CD4-positive, alpha-beta memory T cell (primary cell): Measurements from ENCODE around the gene PDK1. TPM values are rescaled to one million over a fixed set of nuclear protein-coding genes. Genes with fewer than 3 reads are reported as not detected.

Experiments
- CTCF ChIA-PET: fragments of 350-600 bp; sonication (Branson Sonifier 250); formaldehyde crosslinking; loops from one replicate; lab custom pipeline; 2021; ENCODE audit warnings: inconsistent platforms; ENCODE audit not compliant: partially characterized antibody; lab: Charles Lee
- POLR2A ChIA-PET: fragments of 350-600 bp; sonication (Branson Sonifier 250); formaldehyde crosslinking; loops from one replicate; lab custom pipeline; 2021; ENCODE audit not compliant: partially characterized antibody; lab: Charles Lee
- DNase-seq, 5 donors: peaks; one replicate each; pipeline versions ENCODE4 v3.0.0 to v3.0.0-alpha.2; 2020 to 2022; ENCODE audit warnings: mixed read lengths in 1 of 5
- H3K27ac ChIP-seq: one replicate; pipeline ENCODE4 v1.7.0; 2013; ENCODE audit warnings: low read depth, low read length
- H3K27me3 ChIP-seq: 2 replicates; pipeline ENCODE4 v1.7.0; 2013; ENCODE audit warnings: mild to moderate bottlenecking, low read length, moderate library complexity; ENCODE audit not compliant: insufficient read depth
- H3K36me3 ChIP-seq: 2 replicates; pipeline ENCODE4 v1.7.0; 2013; ENCODE audit warnings: mild to moderate bottlenecking, low read length, moderate library complexity; ENCODE audit not compliant: insufficient read depth
- H3K4me1 ChIP-seq: 2 replicates; pipeline ENCODE4 v1.7.0; 2013; ENCODE audit warnings: mild to moderate bottlenecking, low read length, moderate library complexity; ENCODE audit not compliant: insufficient read depth
- H3K4me3 ChIP-seq, 2 donors: one replicate each; pipeline ENCODE4 v1.7.0; 2013; ENCODE audit warnings: low read length in 2 of 2, mild to moderate bottlenecking in 1 of 2
- H3K9me3 ChIP-seq, 2 donors: one replicate each; pipeline ENCODE4 v1.7.0; 2013; ENCODE audit warnings: low read length in 2 of 2, control low read depth in 1 of 2; ENCODE audit not compliant: control insufficient read depth in 1 of 2
- H3K27ac Mint-ChIP-seq, 7 donors: one replicate each; pipeline ENCODE4 v1.8.0; 2020 to 2021; ENCODE audit warnings: mixed read lengths in 7 of 7, mild to moderate bottlenecking in 6 of 7, inconsistent platforms in 3 of 7, moderate library complexity in 3 of 7
- H3K27me3 Mint-ChIP-seq, 2 donors: one replicate each; pipeline ENCODE4 v1.8.0; 2020 to 2021; ENCODE audit warnings: mixed read lengths in 2 of 2
- H3K36me3 Mint-ChIP-seq, 2 donors: one replicate each; pipeline ENCODE4 v1.8.0; 2020 to 2021; ENCODE audit warnings: mixed read lengths in 2 of 2, inconsistent platforms in 1 of 2, mild to moderate bottlenecking in 1 of 2
- H3K4me1 Mint-ChIP-seq, 4 donors: one replicate each; pipeline ENCODE4 v1.8.0; 2020 to 2021; ENCODE audit warnings: mixed read lengths in 4 of 4, mild to moderate bottlenecking in 1 of 4
- H3K4me3 Mint-ChIP-seq, 8 donors: one replicate each; pipeline ENCODE4 v1.8.0; 2020 to 2021; ENCODE audit warnings: mixed read lengths in 8 of 8, mild to moderate bottlenecking in 7 of 8, moderate library complexity in 6 of 8, inconsistent platforms in 3 of 8
- H3K9me3 Mint-ChIP-seq, 8 donors: one replicate each; pipeline ENCODE4 v1.8.0; 2020 to 2021; ENCODE audit warnings: mixed read lengths in 8 of 8, mild to moderate bottlenecking in 5 of 8, inconsistent platforms in 3 of 8, moderate library complexity in 1 of 8
- intact Hi-C: fragments of 100-400 bp; cut with micrococcal nuclease; formaldehyde crosslinking; loops from one replicate; pipeline ENCODE4 v1.15.1; 2023
- polyA plus RNA-seq, 2 donors: library from polyadenylated mRNA; unstranded; fragments of 300-500 nt; fragmentation: Illumina TruSeq; gene quantifications; one replicate each; pipeline ENCODE4 v1.2.3, GENCODE V29; 2021
- total RNA-seq, 2 experiments: library from RNA; stranded (reverse); gene quantifications; one replicate each; pipeline ENCODE4 v1.2.3, GENCODE V29; 2021

Gene PDK1
- total and polyA plus RNA-seq, 4 experiments from 2014 or later, result 12.9 to 36.8 (median 26.8) TPM

DNA sequence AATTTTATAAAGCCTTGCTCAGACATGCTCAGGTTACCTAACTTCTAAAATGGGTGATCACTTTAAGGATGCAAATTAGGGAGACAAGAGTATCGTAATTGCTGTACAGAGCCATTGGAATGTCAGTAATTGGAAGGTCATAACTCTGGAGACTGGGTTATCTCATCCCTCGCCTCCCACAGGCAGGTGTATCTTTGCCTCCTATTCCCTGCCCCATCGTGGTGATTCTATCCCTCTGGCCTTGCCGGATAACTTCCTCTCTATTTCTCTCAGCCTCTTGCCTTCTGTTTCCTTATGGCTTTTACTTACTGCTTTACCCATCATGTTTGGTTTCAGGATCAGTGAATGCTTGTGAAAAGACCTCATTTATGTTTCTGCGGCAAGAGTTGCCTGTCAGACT is 2.5 kb downstream of the PDK1 start:
- intact Hi-C loops, result loop anchor here (5.0 to 10.0 kb wide), 3 partner anchors 384 to 1124 kb away; partner anchors contain the start of genes DCAF17, DLX2 and METTL8
- H3K9me3 ChIP-seq, result no peaks in the 10 kb centered on the region
- no peaks in the 10 kb centered on the region for H3K27me3 ChIP-seq
- Mint-ChIP-seq H3K27ac (peak overlapping the region in 2 of 7 donors; percentile 30 to 77), H3K9me3 (no peaks in the 10 kb centered on the region), H3K36me3 (peaks cover 5 to 35% of the 10 kb centered on the region in 2 donors), H3K4me1 (peaks cover 16 to 49% (median 31%) of the 10 kb centered on the region in 4 donors), H3K4me3 (peak overlapping the region in 5 of 8 donors; percentile 13 to 91 (median 49)), H3K27me3 (no peaks in the 10 kb centered on the region)
- H3K36me3 ChIP-seq, result peaks cover 11% of the 10 kb centered on the region
- H3K27ac ChIP-seq, result no peak overlapping the region
- ChIA-PET POLR2A (no interaction called here), CTCF (interaction anchor here (0.6 to 0.9 kb wide), 2 partner anchors 67 to 97 kb away, joined by 3 read pairs; no protein-coding TSS in a partner anchor)
- no peak for DNase-seq
- H3K4me1 ChIP-seq, result peaks cover 33% of the 10 kb centered on the region
- H3K4me3 ChIP-seq, result no peak overlapping the region

DNA sequence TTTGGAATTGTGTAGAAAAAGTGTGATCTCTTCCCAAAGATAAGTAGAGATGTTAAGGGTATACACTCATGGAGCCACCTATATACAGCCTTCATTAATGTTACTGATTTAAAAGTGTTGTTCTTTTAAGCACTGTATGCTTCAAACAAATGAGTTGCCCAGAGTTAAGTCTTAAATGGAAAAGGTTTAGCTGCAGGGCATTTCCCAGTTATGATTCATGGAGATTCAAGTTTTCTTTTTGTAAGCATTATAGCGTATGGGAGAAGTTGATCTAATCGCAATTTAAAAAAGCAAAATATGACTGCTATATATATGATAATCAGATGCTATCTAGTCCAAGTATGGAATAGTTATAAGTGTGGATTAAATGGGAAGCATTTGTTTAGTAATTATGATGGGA is 4.8 kb downstream of the PDK1 start:
- no peaks in the 10 kb centered on the region for H3K27me3 ChIP-seq
- Mint-ChIP-seq H3K4me3 (no peak overlapping the region), H3K36me3 (peaks cover 15 to 49% of the 10 kb centered on the region in 2 donors), H3K9me3 (no peaks in the 10 kb centered on the region), H3K27me3 (no peaks in the 10 kb centered on the region), H3K4me1 (peaks cover 7 to 32% (median 19%) of the 10 kb centered on the region in 4 donors), H3K27ac (no peak overlapping the region)
- ChIA-PET CTCF (interaction anchor here (0.7 kb wide), 1 partner anchor 59 kb away, joined by 3 read pairs; no protein-coding TSS in a partner anchor), POLR2A (no interaction called here)
- H3K36me3 ChIP-seq, result peaks cover 18% of the 10 kb centered on the region
- no peak overlapping the region for H3K27ac ChIP-seq
- peaks cover 23% of the 10 kb centered on the region for H3K4me1 ChIP-seq
- intact Hi-C loops, result no loop called here
- DNase-seq, result no peak
- no peaks in the 10 kb centered on the region for H3K9me3 ChIP-seq
- no peak overlapping the region for H3K4me3 ChIP-seq

DNA sequence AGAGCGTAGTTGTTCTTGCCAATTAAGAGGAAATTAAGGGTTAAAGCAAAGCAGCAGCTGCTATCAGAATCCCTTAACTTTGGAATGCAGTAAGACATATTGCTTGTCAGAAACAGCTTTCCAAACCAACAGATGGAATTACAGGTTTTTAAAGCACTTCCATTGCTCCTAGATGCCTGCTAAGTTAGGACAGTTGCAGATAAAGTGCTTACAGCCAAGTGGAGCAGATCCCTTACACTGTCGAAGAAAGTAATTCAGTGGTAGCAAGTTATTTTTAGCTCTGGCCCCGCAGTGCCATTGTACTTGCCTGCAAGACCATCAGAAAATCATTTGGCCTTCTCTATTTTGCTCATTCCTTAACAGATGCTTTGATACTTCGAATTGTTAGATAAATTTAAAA is 5.4 kb downstream of the PDK1 start:
- Mint-ChIP-seq H3K27me3 (no peaks in the 10 kb centered on the region), H3K9me3 (no peaks in the 10 kb centered on the region), H3K4me3 (no peak overlapping the region), H3K36me3 (peaks cover 20 to 54% of the 10 kb centered on the region in 2 donors), H3K27ac (no peak overlapping the region), H3K4me1 (peaks cover 7 to 32% (median 19%) of the 10 kb centered on the region in 4 donors)
- CTCF ChIA-PET, result interaction anchor here (0.7 kb wide), 1 partner anchor 59 kb away, joined by 3 read pairs; no protein-coding TSS in a partner anchor
- DNase-seq, result no peak
- no peak overlapping the region for H3K4me3 ChIP-seq
- POLR2A ChIA-PET, result no interaction called here
- no peaks in the 10 kb centered on the region for H3K9me3 ChIP-seq
- intact Hi-C loops, result no loop called here
- H3K4me1 ChIP-seq, result peaks cover 23% of the 10 kb centered on the region
- H3K27me3 ChIP-seq, result no peaks in the 10 kb centered on the region
- H3K36me3 ChIP-seq, result peaks cover 19% of the 10 kb centered on the region
- no peak overlapping the region for H3K27ac ChIP-seq

DNA sequence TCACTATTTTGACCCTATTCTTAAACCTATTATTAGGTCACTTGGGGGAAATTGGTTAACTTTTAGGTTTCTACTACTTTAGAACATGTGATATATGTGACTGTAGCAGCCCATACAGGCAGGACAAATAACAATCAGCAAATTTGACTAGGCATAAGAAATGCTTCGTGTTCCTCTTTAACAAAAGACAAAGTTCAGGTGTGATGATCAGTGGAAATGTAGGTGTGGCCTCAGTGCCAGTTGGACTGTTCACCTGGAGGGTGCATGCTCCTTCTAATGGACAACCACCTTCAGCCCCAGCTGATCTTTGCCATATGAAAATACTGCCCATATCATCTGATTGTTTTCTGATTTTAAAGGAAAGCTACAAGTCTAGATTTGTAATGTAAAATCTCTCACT is 6.4 kb downstream of the PDK1 start:
- no peaks in the 10 kb centered on the region for H3K9me3 Mint-ChIP-seq
- H3K27me3 ChIP-seq, result no peaks in the 10 kb centered on the region
- no peaks in the 10 kb centered on the region for H3K27me3 Mint-ChIP-seq
- DNase-seq, result no peak
- peaks cover 15% of the 10 kb centered on the region for H3K4me1 ChIP-seq
- ChIA-PET POLR2A (no interaction called here), CTCF (no interaction called here)
- intact Hi-C loops, result no loop called here
- no peak overlapping the region for H3K27ac Mint-ChIP-seq
- no peak overlapping the region for H3K4me3 Mint-ChIP-seq
- H3K4me3 ChIP-seq, result no peak overlapping the region
- H3K36me3 ChIP-seq, result peaks cover 19% of the 10 kb centered on the region
- H3K36me3 Mint-ChIP-seq, result peaks cover 29 to 54% of the 10 kb centered on the region in 2 donors
- peaks cover 1 to 25% (median 12%) of the 10 kb centered on the region in 4 donors for H3K4me1 Mint-ChIP-seq
- H3K9me3 ChIP-seq, result no peaks in the 10 kb centered on the region
- no peak overlapping the region for H3K27ac ChIP-seq

DNA sequence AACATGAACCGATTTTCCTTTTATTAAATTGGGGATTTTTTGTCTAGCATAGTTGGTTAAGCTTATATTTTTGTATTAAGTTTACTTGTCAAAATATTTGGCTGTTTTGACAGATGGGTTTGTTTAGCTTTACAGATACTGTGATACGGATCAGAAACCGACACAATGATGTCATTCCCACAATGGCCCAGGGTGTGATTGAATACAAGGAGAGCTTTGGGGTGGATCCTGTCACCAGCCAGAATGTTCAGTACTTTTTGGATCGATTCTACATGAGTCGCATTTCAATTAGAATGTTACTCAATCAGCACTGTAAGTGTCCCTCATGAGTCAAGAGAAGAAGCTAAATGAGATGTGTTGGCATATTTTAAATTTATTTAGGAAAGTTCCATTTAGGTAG is 8.5 kb downstream of the PDK1 start:
- DNase-seq, result no peak
- H3K4me1 ChIP-seq, result peaks cover 3% of the 10 kb centered on the region
- no peak overlapping the region for H3K4me3 ChIP-seq
- CTCF ChIA-PET, result no interaction called here
- peaks cover 43 to 65% of the 10 kb centered on the region in 2 donors for H3K36me3 Mint-ChIP-seq
- intact Hi-C loops, result no loop called here
- POLR2A ChIA-PET, result no interaction called here
- H3K4me1 Mint-ChIP-seq, result peaks cover 0 to 11% (median 2%) of the 10 kb centered on the region in 4 donors
- peaks cover 32% of the 10 kb centered on the region for H3K36me3 ChIP-seq
- no peak overlapping the region for H3K27ac ChIP-seq
- no peak overlapping the region for H3K4me3 Mint-ChIP-seq
- no peaks in the 10 kb centered on the region for H3K9me3 ChIP-seq
- no peaks in the 10 kb centered on the region for H3K27me3 Mint-ChIP-seq
- no peaks in the 10 kb centered on the region for H3K27me3 ChIP-seq
- H3K27ac Mint-ChIP-seq, result no peak overlapping the region
- no peaks in the 10 kb centered on the region for H3K9me3 Mint-ChIP-seq

DNA sequence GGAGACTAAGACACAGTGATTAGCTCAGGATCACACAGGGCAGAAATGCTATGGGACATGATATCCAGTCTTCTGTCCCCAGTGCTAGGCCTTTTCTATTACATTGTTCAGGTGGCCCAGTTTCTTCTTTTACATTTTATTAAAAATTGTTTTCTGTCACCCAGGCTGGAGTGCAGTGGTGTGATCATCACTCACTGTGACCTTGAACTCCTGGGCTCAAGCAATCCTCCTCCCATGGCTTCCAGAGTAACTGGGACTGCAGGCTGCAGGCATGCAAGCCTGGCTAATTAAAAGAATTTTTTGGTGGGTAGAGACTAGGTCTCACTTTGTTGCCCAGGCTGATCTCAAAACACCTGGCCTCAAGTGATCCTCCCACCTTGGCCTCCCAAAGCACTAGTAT is 15.4 kb downstream of the PDK1 start:
- H3K9me3 ChIP-seq, result peaks cover 0 to 10% of the 10 kb centered on the region in 2 donors
- H3K27ac Mint-ChIP-seq, result peak overlapping the region in 1 of 7 donors; percentile 29
- intact Hi-C loops, result no loop called here
- ChIA-PET CTCF (no interaction called here), POLR2A (no interaction called here)
- no peaks in the 10 kb centered on the region for H3K27me3 ChIP-seq
- peaks cover 0 to 25% (median 18%) of the 10 kb centered on the region in 8 donors for H3K9me3 Mint-ChIP-seq
- H3K36me3 ChIP-seq, result peaks cover 46% of the 10 kb centered on the region
- H3K27ac ChIP-seq, result no peak overlapping the region
- peaks cover 70 to 73% of the 10 kb centered on the region in 2 donors for H3K36me3 Mint-ChIP-seq
- peaks cover 0 to 6% (median 2%) of the 10 kb centered on the region in 4 donors for H3K4me1 Mint-ChIP-seq
- no peak overlapping the region for H3K4me3 ChIP-seq
- no peak overlapping the region for H3K4me3 Mint-ChIP-seq
- no peaks in the 10 kb centered on the region for H3K4me1 ChIP-seq
- no peak for DNase-seq
- no peaks in the 10 kb centered on the region for H3K27me3 Mint-ChIP-seq

DNA sequence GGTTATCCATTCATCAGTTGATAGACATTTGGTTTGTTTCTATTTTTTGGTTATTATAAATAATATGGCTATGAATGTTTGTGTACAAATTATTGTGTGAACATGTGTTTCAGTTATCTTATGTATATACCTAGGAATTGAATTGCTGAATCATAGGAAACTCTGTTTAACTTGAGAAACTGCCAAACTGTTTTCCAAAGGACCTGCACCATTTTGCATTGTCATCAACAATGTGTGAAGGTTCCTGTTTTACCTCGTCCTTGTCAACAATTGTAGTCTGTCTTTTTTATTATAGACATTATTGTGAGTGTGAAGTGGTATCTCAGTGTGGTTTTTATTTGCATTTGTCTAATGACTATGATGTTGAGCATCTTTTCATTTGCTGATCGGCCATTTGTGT is 17.1 kb downstream of the PDK1 start:
- Mint-ChIP-seq H3K9me3 (peaks cover 2 to 43% (median 28%) of the 10 kb centered on the region in 8 donors), H3K4me1 (peaks cover 0 to 4% (median under 1%) of the 10 kb centered on the region in 4 donors), H3K27ac (peak overlapping the region in 1 of 7 donors; percentile 50), H3K36me3 (peaks cover 72 to 74% of the 10 kb centered on the region in 2 donors), H3K4me3 (no peak overlapping the region), H3K27me3 (no peaks in the 10 kb centered on the region)
- ChIA-PET CTCF (no interaction called here), POLR2A (no interaction called here)
- Histone ChIP-seq H3K4me3 (no peak overlapping the region), H3K9me3 (peaks cover 0 to 18% of the 10 kb centered on the region in 2 donors), H3K27me3 (no peaks in the 10 kb centered on the region), H3K36me3 (peaks cover 50% of the 10 kb centered on the region), H3K4me1 (no peaks in the 10 kb centered on the region), H3K27ac (no peak overlapping the region)
- no peak for DNase-seq
- intact Hi-C loops, result no loop called here
